Activated effector memory CD4-positive, alpha-beta T cell treated with Interleukin-2 at 50 U/mL for 16 hours (primary cell): ENCODE data around the gene CHD9NB.

Source experiments
- DNase-seq: peaks from one replicate; pipeline ENCODE4 v3.0.0-alpha.2; 2020

The CHD9NB gene

GRCh38 chr16:53052519-53053501 lies at the start of gene CHD9NB:
Gene CHD9NB (minus strand): TSS chr16:53052897. CDS start chr16:53044158, 8,739 bp downstream.
- no peak for DNase-seq

DNA sequence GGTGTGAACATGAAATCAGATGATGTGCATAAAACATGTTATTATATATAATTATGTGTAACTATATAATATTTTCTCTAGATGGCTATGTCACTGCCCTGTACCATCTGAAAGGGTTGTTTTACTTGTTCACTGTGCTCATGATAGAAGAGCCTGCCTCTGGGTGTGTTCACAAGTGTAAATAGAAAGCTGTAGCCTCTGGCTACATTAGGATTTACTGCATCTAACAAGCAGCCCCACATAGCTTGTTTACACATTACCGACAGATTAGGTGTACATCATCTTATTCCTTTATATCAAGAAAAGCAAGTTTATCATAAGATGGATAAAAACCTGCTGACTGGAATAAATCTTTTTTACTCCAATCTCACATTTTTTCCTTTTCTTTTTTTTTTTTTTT lies 48.2 kb upstream of the CHD9NB start:
- DNase-seq = no peak

GRCh38 chr16:53100131-53100748 lies 47.5 kb upstream of the CHD9NB start:
- no peak for DNase-seq

DNA sequence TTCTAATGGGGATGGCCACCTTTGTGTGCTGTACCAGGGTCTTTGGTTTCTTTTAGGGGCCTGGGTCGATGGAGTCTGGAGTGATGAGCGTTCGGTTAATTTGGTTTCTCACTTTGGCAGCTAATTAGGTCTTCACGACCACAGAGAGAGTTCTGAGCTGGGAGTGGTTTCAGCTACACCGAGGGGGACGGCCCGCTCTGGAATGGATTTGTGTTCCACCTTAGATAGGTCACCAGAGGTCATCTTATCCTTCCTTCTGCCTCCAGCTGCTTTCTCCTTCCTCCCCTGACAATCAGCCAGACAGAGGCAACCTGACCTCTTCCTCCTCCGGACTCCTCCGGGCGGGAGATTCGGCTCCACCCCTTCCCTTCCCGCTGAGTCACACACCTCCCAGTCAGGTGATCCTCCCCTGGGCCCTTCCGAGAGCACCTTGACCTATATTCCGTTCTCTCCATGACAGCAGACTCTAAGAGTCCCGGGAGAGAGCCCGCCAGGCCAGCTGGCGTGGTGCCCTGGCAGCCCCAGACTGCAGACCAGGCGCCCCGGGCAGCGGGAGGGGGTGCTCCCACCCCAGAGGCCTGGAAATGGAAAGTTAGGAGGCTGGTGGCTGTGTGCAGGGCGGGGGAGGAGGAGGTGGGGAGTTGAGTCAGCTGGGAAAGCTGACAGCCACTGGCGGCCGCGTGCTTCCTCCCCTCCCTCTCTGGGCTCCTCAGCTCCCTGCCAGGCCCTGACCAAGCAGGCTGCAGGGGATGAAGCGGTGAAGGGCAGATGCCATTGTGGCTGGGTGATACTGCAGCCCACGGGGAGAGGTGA lies 46.8 kb upstream of the CHD9NB start:
- peak; percentile 52 for DNase-seq

DNA sequence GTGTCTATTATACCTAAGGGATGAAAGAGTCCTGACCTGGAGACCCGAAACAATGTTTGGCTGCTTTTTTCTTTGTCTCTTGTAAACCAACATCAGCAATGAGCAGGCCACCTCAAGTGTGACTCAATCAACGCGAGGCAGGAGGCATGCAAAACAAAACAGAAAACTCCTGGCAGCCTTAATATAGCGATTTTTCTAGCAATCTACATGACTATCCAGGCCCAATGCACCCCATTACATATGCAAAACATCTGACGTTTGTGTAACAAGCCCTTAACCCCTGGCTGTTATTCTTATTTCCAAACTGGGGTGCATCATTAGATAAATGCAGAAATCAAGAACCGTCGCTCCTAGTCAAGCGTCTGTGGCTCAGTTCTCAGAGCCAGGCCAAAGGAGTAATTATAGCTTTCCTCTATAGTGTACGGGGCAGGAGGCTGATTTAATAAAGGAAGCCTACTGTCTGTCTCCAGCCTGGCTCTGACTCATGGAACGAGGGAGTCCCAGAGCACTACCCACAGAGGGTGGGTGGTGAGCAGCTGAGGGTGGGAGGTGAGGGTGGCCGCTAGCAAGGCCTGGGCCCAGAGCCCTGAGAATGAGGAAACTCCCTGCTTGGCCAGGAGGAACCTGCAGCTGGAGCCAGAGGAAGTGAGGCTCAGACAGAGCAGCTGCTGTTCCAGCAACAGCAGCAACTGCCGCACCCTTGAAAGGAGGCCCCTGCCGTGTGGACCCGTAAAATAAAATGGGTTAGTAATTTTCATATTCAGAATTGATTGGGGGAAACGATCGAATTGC lies 46.0 kb upstream of the CHD9NB start:
- peak; percentile 25 for DNase-seq

DNA sequence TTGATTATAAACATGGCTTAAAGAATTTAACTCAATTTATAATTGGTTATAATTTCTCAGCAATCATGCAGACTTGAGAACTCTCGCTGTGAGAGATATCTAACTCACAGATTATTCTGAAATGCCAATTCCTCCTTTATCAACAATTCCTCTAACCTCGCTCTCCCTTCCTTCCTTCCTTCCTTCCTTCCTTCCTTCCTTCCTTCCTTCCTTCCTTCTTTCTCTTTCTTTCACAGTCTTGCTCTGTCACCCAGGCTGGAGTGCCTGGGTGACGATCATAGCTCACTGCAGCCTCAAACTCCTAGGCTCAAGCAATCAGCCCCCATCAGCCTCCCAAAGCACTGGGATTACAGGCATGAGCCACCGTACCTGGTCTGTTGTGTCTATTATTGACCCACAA lies 44.5 kb upstream of the CHD9NB start:
- DNase-seq = no peak

- peak; percentile 8 for DNase-seq
Observed at GRCh38 chr16:53094013-53094630, 41.4 kb upstream of the CHD9NB start.

DNA sequence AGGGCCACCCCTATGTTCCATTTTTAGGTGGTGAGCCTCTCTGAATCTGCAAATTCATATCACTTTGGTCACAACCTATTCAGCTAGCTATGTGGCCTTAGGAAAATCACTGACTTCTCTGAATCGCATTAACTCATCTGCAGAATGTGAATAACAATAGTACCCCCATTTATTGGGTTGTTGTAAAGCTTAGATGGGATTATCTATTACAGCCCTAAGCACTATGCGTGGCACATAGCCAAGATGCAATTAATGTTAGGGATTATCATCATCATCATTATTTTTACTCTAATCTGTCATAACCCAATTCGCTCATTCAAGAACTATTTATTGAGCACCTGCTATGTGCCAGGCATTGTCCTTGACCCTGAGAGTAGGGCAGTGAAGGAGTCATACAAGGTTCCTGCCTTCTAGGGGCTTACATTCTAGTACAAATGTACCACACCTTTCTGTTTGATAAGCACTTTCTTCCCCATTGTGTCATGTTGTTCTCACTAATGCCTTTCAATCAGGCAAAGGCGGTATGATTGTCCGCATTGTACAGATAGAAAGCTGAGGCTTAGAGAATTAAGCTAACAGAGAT lies 40.6 kb upstream of the CHD9NB start:
- no peak for DNase-seq

DNA sequence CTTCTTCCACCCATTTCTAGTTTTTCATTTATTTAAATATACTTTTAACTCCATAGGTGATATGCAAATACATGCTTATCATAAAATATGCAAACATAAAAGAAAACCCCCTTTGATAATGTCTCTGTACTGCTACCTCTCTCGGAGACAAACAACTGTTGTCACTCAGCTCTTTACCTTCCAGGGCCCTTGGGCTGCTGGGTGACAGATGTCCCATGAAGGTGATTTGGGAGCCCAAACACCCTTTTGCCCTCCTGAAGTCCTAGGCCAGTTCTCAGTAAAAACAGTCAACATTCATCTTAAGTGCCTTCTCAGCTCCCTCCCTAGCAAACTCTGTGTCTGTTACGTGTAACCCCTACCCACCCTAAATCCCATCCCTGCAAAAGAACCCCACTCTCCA lies 39.6 kb upstream of the CHD9NB start:
- DNase-seq = no peak

- no peak for DNase-seq
Observed at GRCh38 chr16:53091466-53092211, 38.9 kb upstream of the CHD9NB start.

GRCh38 chr16:53090591-53091411 lies 38.1 kb upstream of the CHD9NB start:
- DNase-seq = no peak

- DNase-seq = no peak
Observed at GRCh38 chr16:53090286-53090590, 37.5 kb upstream of the CHD9NB start.

DNA sequence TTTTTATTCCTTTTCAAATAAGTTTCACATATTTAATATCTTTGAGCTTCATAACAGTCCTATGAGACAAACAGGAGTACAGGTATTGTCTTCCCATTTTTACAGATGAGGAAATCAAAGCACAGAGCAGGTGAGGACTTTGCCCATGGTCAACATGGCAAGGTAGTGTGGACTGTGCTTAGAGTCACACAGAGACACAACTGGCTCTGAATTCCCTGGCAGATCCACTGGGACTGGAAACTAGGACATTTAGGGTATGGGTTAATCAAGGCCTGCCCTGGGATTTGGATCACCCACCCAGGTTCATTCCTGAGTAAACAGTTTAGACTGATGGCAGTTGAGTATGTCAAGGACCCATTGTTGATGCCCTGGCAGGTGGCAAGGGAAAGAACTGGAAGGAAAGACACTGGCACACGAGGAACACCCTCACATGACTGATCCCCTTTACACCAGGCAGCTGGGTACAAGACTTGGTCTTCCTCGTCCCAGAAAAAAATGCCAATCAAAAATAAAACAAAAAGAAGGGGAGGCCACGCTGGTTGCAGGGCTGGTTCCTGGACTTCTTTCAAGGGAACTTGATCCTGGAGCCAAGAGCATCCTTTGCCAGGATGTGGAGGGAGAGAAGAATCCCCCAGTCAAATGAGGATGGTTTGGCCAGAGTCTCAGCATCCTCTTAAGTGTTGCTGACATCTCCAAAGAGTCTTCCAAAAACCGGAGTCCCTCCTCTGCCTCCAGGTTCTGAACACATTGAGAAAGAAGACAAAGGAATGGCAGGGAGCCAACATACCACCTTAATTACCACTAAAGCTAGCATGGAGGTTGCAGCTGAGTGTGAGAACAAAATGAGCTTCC lies 37.0 kb upstream of the CHD9NB start:
- no peak for DNase-seq

DNA sequence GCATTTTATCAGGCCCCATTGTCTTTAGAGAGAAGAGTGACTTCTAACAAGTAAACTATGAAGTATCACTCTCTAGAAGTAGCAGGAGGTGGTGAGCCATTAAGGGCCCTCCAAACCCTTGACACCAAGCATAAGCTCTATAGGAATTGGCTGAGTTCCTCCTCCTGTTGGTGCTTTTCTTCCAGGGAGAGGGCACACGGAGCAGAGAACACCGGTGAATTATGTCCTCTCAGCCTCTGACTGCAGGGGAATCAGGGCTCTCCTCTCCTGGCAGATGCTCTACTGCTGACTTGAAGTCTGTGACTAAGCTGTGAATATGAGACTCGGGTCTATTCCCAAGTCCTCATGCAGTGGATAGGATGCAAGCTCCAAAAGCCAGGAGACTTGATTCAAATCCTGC lies 34.4 kb upstream of the CHD9NB start:
- DNase-seq = no peak

DNA sequence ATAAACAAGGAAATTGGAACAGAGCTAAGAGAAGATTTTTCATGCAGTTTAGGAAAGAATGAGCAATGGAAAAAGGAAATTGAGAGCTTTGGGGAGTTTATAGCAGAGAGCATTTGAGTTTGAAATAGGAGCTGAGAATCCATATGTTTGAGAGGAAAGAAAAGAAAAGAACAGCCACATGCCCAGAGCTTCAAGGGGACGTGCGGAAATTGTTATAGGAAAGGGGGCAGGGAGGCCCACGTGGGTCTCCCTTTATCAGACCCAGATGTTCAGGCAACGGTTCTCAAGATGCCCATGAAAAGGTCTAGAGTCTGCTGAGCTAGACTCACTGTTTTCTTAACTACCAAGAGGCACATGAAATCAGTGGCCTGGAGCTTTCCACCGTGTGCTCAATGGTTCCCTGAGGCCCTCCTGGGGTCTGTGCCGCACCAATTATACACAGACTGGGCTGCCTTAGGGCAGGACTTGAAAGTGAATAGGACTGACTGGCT lies 33.3 kb upstream of the CHD9NB start:
- no peak for DNase-seq

GRCh38 chr16:53085369-53085843 lies 32.7 kb upstream of the CHD9NB start:
- no peak for DNase-seq

DNA sequence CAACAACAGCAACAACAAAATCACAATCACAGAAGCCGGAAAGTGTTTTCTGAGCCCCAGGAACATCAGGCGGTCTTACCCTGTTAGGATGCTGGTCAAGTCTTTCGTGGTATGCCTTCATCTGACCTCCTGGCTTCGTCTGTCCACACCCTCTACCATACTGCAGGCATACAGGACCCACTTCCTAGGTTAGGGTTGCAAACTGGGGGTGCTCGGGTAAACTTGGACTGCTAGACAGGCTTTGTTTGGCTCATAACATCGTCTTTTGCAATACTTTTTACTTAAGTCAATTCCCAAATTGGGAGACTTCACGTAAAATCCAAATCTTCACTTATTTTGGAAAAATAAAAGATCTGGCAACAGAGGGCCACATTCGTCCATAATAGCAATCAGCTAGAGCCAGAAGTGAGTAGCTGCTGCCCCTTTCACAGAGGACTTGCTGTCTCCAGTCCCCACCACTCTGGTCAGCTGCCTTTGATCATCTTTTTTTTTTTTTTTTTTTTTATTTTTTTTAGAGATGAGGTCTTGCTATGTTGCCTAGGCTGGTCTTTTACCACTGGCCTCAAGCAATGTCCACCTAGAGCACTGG lies 32.1 kb upstream of the CHD9NB start:
- no peak for DNase-seq

- no peak for DNase-seq
Observed at GRCh38 chr16:53084141-53084541, 31.4 kb upstream of the CHD9NB start.
